IgD-negative memory B cell (primary cell): ENCODE measurements around the gene ZFP36L1. TPM values are rescaled to one million over a fixed set of nuclear protein-coding genes. Genes with fewer than 3 reads are reported as not detected.

Experiments used
- H3K27ac Mint-ChIP-seq, 3 donors: one replicate each; pipeline ENCODE4 v1.8.0; 2020 to 2022; ENCODE audit warnings: mild to moderate bottlenecking in 3 of 3, mixed read lengths in 3 of 3, moderate library complexity in 1 of 3
- H3K27me3 Mint-ChIP-seq: one replicate; pipeline ENCODE4 v1.8.0; 2021; ENCODE audit warnings: mixed read lengths
- H3K36me3 Mint-ChIP-seq: one replicate; pipeline ENCODE4 v1.8.0; 2020; ENCODE audit warnings: mild to moderate bottlenecking, mixed read lengths
- H3K4me1 Mint-ChIP-seq, 3 donors: one replicate each; pipeline ENCODE4 v1.8.0; 2020 to 2022; ENCODE audit warnings: mixed read lengths in 3 of 3, mild to moderate bottlenecking in 1 of 3
- H3K4me3 Mint-ChIP-seq, 4 donors: one replicate each; pipeline ENCODE4 v1.8.0; 2020 to 2022; ENCODE audit warnings: mild to moderate bottlenecking in 4 of 4, mixed read lengths in 4 of 4, moderate library complexity in 3 of 4
- H3K9me3 Mint-ChIP-seq, 3 donors: one replicate each; pipeline ENCODE4 v1.8.0; 2020 to 2021; ENCODE audit warnings: mixed read lengths in 3 of 3, mild to moderate bottlenecking in 1 of 3
- polyA plus RNA-seq: library from polyadenylated mRNA; unstranded; fragments of 300-500 nt; fragmentation: Illumina TruSeq; gene quantifications from one replicate; pipeline ENCODE4 v1.2.3, GENCODE V29; 2021

The ZFP36L1 gene
- polyA plus RNA-seq, 1 donor from 2014 or later = 275 TPM

- peaks cover 5% of the 10 kb centered on the region for H3K36me3 Mint-ChIP-seq
Observed at GRCh38 chr14:68795597-68796417, 2.9 kb upstream of the ZFP36L1 start.

DNA sequence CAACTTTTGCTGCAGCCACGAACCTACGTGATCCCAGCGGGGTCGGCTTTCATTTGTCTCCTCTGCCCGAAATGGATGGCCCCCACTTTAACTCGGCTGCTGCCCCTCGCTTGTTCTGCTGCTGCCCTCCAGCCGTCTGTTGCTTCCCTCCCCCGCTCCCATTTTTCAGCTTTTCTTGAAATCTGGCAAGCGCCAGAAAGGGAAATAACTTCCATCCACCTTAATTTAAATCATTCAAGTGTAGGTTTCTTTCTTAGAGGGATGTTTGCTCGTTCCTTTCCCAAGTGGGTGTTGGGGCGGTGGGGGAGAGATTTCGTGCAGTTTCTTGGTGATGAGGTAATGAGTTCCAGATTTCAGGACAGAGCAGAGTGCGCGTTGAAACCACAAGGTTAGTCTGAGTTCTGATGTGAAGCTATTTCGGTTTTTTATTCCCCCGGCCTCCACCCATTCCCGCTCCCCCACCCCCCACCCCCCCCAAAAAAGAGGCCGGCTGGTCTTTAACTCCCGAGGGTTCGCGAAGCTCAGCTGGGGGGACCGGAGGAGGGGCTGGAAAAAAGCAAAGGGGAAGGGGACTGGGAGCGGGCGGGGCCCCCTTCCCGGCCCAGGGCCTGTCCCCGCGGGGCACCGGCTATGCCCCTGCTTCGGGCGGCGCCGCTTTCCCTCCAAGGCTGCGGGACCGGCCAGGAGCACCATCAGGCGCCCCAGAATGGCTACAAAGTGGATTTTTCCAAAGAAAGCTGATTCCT, 2.2 kb upstream of the ZFP36L1 start:
- Mint-ChIP-seq H3K9me3 (no peaks in the 10 kb centered on the region), H3K4me1 (peaks cover 31 to 41% (median 39%) of the 10 kb centered on the region in 3 donors), H3K4me3 (peak overlapping the region; percentile 95 to 99 (median 98)), H3K27ac (peak overlapping the region; percentile 100), H3K36me3 (peaks cover 9% of the 10 kb centered on the region), H3K27me3 (peaks cover 1% of the 10 kb centered on the region)

More at GRCh38 chr14:68795597-68796417, 2.9 kb upstream of the ZFP36L1 start:
- Mint-ChIP-seq H3K27me3 (peaks cover 1% of the 10 kb centered on the region), H3K4me3 (peak overlapping the region; percentile 95 to 99 (median 98)), H3K4me1 (peaks cover 34 to 43% (median 41%) of the 10 kb centered on the region in 3 donors), H3K9me3 (no peaks in the 10 kb centered on the region), H3K27ac (peak overlapping the region; percentile 100)

DNA sequence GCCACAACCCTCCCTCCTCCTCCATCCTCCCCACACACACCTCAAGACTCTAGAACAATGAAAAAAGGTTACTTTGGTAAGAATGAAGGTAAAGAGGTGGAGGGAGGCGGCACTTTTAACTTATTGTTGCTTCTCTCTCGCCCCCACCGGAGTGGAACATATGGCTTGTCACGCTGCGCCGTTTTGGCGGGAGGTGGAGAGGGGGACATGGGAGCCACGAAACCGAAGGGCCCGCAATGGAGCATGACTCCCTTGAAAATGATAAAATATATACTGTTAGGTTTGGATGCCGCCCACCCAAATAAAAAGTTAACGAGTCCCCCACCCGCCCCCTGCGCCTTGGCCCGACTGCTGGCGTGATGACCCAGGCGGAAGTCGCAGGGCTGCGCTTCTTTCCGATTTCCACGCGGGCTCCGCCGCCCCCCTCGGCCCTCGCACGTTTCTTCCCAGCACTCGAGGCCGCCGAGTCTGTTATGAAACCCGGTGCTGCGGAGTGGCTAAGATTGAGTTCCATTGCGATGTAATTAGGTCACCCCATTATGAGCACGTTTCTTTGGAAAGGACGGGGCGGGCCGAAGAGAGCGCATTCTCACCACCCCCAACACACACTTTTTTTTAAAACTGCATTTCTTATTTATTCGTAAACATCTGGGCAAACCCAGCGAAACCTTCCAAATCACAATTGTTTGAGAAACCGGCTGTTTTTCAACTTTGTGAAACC, 1.4 kb upstream of the ZFP36L1 start:
- H3K4me3 Mint-ChIP-seq = peak overlapping the region; percentile 95 to 99 (median 98)
- H3K9me3 Mint-ChIP-seq = no peaks in the 10 kb centered on the region
- peak overlapping the region; percentile 100 for H3K27ac Mint-ChIP-seq
- peaks cover 11% of the 10 kb centered on the region for H3K36me3 Mint-ChIP-seq
- peaks cover 1% of the 10 kb centered on the region for H3K27me3 Mint-ChIP-seq
- peaks cover 26 to 38% (median 33%) of the 10 kb centered on the region in 3 donors for H3K4me1 Mint-ChIP-seq

DNA sequence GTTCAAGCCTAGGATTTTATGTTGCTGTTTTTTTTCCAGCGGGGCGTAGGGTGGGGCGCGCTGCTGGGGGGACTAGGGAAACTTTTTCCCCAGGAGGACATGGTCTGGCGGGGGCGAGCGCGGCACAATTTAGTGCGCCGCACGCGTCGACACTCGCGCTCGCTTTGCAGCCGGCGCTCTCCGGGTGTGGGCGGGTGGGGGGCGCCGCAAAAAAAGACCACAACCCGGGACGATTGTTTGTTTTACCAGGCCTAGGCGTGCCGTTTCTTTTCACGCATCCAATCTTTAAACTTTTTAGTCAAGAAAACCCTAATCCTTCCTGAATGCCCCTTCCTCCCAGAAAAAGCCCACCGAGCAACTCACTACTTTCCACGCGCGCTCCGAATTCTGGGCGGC, 865 bp upstream of the ZFP36L1 start:
- H3K4me1 Mint-ChIP-seq = peaks cover 25 to 38% (median 34%) of the 10 kb centered on the region in 3 donors

DNA sequence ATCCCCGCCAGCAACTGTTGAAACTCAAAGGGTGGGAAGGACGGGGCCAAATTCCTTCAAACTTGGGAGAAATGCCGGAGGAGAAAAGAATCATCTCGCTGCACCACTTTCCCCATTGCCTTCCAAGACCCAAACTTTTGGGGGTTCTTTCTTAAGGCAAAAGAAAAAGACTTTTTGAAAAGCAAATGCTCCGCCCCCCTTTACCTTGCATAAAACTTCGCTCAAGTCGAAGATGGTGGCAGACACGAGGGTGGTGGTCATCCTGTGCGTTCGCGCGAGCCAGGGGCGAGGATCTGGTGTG, 239 bp downstream of the ZFP36L1 start:
- Mint-ChIP-seq H3K27me3 (peaks cover 1% of the 10 kb centered on the region), H3K9me3 (no peaks in the 10 kb centered on the region), H3K27ac (peak overlapping the region; percentile 100), H3K36me3 (peaks cover 18% of the 10 kb centered on the region), H3K4me1 (peaks cover 26 to 39% (median 29%) of the 10 kb centered on the region in 3 donors), H3K4me3 (peak overlapping the region; percentile 95 to 99 (median 98))

More for the DNA sequence above, 865 bp upstream of the ZFP36L1 start:
- Mint-ChIP-seq H3K27ac (peak overlapping the region; percentile 100), H3K4me3 (peak overlapping the region; percentile 95 to 99 (median 98)), H3K27me3 (peaks cover 1% of the 10 kb centered on the region), H3K9me3 (no peaks in the 10 kb centered on the region), H3K36me3 (peaks cover 13% of the 10 kb centered on the region)

- Mint-ChIP-seq H3K27me3 (peaks cover 1% of the 10 kb centered on the region), H3K36me3 (peaks cover 19% of the 10 kb centered on the region), H3K9me3 (no peaks in the 10 kb centered on the region), H3K4me3 (peak overlapping the region; percentile 95 to 99 (median 98)), H3K4me1 (peaks cover 25 to 39% (median 30%) of the 10 kb centered on the region in 3 donors), H3K27ac (peak overlapping the region; percentile 100)
Observed at GRCh38 chr14:68791902-68792677, 777 bp downstream of the ZFP36L1 start.

DNA sequence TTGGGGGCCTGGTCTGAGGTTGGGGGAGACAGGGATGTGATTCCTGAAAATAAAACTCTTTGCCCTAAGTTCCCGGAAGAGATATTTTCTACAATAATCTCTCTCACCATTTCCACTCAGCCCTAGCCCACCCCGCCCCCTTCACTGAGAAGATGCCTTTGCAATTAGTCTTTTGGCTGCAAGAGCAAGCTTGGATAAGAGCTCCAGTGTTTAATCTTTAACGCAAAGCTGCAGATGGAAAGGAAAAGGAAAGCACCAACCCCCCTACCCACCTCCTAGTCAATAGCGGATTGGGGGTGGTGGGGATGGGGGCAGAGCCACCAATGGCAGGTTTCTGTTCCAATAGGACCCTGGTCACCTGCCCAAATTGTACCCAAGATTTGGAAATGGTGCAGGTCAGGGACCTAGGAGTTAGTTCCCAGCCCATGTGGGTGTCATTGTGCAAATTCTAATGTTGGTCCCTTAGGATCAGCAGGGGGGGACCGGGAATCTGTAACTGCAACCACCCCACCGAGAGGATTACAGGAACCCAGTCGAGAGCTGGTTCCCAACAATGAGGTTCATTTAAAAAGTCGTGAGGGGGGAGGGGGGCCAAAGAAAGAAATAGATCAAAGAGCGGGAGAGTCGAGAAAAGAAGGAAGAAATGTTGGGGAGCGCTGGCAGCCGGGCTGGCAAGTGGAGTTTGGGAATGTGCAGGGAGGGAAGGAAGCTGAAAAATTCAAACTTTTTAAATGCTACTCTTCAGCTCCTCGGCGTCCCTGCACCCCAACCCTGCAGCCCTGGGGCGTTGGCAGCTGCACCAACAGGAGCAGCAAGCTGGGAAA, 1.6 kb downstream of the ZFP36L1 start:
- peak overlapping the region; percentile 95 to 99 (median 98) for H3K4me3 Mint-ChIP-seq
- H3K9me3 Mint-ChIP-seq = no peaks in the 10 kb centered on the region
- peaks cover 21% of the 10 kb centered on the region for H3K36me3 Mint-ChIP-seq
- H3K4me1 Mint-ChIP-seq = peaks cover 25 to 39% (median 34%) of the 10 kb centered on the region in 3 donors
- H3K27ac Mint-ChIP-seq = peak overlapping the region; percentile 96 to 100 (median 100)
- H3K27me3 Mint-ChIP-seq = peaks cover 1% of the 10 kb centered on the region

GRCh38 chr14:68790644-68791077, 2.2 kb downstream of the ZFP36L1 start:
- Mint-ChIP-seq H3K9me3 (no peaks in the 10 kb centered on the region), H3K4me3 (peak overlapping the region; percentile 95 to 99 (median 98)), H3K4me1 (peaks cover 29 to 40% (median 36%) of the 10 kb centered on the region in 3 donors), H3K36me3 (peaks cover 21% of the 10 kb centered on the region), H3K27me3 (peaks cover 1% of the 10 kb centered on the region), H3K27ac (peak overlapping the region; percentile 96 to 100 (median 100))

DNA sequence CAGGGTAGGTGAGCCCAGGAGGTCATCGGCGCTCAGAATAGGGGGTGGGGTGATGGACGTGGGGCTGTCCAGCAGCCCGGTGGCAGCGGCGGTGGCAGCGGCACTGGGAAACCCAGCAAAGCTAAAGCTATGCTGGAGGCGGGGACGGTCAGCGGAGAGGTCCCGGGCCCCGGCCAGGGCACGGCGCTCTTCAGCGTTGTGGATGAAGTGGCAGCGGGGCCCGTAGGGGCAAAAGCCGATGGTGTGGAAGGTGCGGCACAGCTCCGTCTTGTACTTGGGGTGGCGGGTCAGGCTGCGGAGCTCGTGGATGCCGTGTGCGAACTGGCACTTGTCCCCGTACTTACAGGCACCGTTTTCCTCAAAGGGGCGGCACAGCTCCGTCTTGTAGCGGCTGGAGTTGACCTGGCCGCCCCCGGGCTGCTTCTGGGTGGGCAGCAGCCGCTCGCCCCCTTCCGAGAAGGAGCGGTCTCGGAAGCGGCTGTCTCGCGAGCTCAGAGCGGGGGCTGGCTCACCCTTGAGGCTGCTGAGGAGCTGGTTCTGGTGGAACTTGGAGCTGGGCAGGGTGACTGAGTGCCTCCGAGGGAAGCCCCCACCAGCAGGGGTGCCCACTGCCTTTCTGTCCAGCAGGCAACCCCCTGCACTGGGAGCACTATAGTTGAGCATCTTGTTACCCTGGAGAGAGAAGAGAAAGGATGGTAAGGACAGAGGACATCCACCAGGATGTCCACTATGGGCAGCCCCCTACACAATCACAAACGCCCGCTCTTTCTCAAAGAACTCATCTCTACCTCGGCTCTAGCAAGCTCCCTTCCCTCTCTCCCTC, 2.8 kb downstream of the ZFP36L1 start:
- Mint-ChIP-seq H3K27ac (peak overlapping the region; percentile 96 to 100 (median 100)), H3K9me3 (no peaks in the 10 kb centered on the region), H3K27me3 (peaks cover 1% of the 10 kb centered on the region), H3K36me3 (peaks cover 20% of the 10 kb centered on the region), H3K4me3 (peak overlapping the region; percentile 95 to 99 (median 98)), H3K4me1 (peaks cover 35 to 41% (median 36%) of the 10 kb centered on the region in 3 donors)

DNA sequence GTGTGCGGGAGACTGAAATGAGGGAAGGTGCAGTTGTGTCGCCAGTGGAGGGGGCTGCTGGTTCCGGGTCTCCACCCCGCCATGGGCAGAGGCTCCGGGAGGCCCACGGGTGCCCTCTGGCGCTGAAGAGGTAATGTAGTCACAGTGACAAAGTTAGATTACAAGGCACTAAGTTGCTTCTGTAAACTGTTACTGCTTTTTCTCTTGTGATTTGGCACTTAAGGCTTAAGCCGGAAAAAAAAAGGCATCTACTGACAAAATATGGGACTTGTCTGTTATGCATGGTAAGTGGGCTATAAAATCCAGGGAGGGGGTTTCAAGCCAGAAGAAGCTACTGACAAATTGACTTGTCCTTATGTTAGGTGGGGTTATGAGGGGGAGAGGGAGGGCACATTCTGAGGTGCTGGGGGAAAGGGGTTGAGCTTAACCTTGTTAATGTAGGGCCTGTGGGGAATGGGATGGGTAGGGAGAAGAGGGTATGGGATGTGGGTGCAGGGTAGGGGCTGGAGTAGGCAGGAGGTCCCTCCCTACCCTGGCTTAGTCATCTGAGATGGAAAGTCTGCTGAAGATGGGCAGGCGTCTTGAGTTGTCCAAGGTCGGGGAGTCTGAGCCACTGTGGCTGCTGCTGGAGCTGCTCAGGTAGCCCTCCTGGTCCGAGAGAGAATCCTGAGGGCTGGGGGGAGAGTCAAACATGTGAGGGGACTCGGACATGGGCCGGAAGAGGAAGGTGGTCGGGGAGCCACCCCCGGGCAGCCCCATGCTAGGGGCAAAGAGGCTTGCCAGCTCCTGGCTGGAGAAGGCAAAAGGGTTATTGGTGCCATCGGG, 3.7 kb downstream of the ZFP36L1 start:
- Mint-ChIP-seq H3K27ac (peak overlapping the region; percentile 96 to 100 (median 100)), H3K4me1 (peaks cover 29 to 39% (median 37%) of the 10 kb centered on the region in 3 donors), H3K27me3 (peaks cover 1% of the 10 kb centered on the region), H3K36me3 (peaks cover 20% of the 10 kb centered on the region), H3K4me3 (peak overlapping the region; percentile 95 to 99 (median 98)), H3K9me3 (no peaks in the 10 kb centered on the region)

GRCh38 chr14:68788275-68788995, 4.4 kb downstream of the ZFP36L1 start:
- Mint-ChIP-seq H3K4me3 (peak overlapping the region; percentile 95 to 99 (median 98)), H3K27me3 (no peaks in the 10 kb centered on the region), H3K9me3 (no peaks in the 10 kb centered on the region), H3K27ac (peak overlapping the region; percentile 90 to 100 (median 100)), H3K36me3 (peaks cover 20% of the 10 kb centered on the region), H3K4me1 (peaks cover 25 to 37% (median 36%) of the 10 kb centered on the region in 3 donors)
